Nephron (organoid): ENCODE data around the gene MAP3K21.

Source experiments
- H3K27ac Mint-ChIP-seq, 3 experiments: 2 replicates each; pipeline ENCODE4 v1.8.0; 2020; ENCODE audit warnings: mixed read lengths in 3 of 3, mild to moderate bottlenecking in 2 of 3, moderate library complexity in 1 of 3
- H3K27me3 Mint-ChIP-seq: 2 replicates; pipeline ENCODE4 v1.8.0; 2021; ENCODE audit warnings: low read depth, mild to moderate bottlenecking, moderate library complexity, mixed read lengths
- H3K36me3 Mint-ChIP-seq: 2 replicates; pipeline ENCODE4 v1.8.0; 2020; ENCODE audit warnings: low read depth, mixed read lengths
- H3K4me1 Mint-ChIP-seq: 2 replicates; pipeline ENCODE4 v1.8.0; 2020; ENCODE audit warnings: mixed read lengths
- H3K4me3 Mint-ChIP-seq, 3 experiments: 2 replicates each; pipeline ENCODE4 v1.8.0; 2020; ENCODE audit warnings: mild to moderate bottlenecking in 3 of 3, mixed read lengths in 3 of 3, moderate library complexity in 2 of 3
- H3K9me3 Mint-ChIP-seq: 2 replicates; pipeline ENCODE4 v1.8.0; 2020; ENCODE audit warnings: mixed read lengths
- TF ChIP-seq, protein P1 (sequence below), 3 experiments: fragments of 200-600 bp; sonication (generic); IDR thresholded peaks; one replicate each; pipeline ENCODE4 v1.5.0; 2021; ENCODE audit warnings: antibody characterized with exemption in 3 of 3; ENCODE audit not compliant: unreplicated experiment in 3 of 3

MAP3K21 gene

DNA sequence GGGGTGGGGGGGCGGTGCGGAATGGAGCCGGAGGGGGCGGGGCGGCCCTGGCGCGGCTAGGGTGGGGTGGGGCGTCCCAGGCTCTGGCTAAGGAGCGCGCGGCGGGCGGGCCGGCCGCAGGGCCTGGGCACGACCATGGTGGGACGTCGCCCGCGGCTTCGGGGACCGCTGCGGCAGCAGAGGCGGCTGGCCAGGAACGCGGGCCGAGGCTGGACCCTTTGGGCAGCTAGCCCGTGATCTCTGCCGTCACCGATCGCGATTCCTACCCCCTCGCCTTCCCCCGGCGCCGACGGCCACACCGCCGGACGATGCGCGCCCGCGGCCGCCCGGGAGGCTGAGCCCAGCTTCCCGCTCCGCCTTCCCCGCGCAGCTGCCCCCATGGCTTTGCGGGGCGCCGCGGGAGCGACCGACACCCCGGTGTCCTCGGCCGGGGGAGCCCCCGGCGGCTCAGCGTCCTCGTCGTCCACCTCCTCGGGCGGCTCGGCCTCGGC is at the start of gene MAP3K21:
TSS of gene MAP3K21 (plus strand) at position 74 of the 491 bp plus-strand sequence. CDS start at position 379, 305 bp downstream.
- H3K4me1 Mint-ChIP-seq, result peaks cover 4% of the 10 kb centered on the region
- peak within 1 kb of the TSS in 2 of 3 experiments; percentile 31 to 60 for H3K27ac Mint-ChIP-seq
- no peaks in the 10 kb centered on the region for H3K9me3 Mint-ChIP-seq
- peak within 1 kb of the TSS; percentile 81 to 86 (median 83) for H3K4me3 Mint-ChIP-seq
- TF ChIP-seq, protein P1, sequence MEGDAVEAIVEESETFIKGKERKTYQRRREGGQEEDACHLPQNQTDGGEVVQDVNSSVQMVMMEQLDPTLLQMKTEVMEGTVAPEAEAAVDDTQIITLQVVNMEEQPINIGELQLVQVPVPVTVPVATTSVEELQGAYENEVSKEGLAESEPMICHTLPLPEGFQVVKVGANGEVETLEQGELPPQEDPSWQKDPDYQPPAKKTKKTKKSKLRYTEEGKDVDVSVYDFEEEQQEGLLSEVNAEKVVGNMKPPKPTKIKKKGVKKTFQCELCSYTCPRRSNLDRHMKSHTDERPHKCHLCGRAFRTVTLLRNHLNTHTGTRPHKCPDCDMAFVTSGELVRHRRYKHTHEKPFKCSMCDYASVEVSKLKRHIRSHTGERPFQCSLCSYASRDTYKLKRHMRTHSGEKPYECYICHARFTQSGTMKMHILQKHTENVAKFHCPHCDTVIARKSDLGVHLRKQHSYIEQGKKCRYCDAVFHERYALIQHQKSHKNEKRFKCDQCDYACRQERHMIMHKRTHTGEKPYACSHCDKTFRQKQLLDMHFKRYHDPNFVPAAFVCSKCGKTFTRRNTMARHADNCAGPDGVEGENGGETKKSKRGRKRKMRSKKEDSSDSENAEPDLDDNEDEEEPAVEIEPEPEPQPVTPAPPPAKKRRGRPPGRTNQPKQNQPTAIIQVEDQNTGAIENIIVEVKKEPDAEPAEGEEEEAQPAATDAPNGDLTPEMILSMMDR (IDR thresholded peaks at IDR 0.05; ENCODE audit: unreplicated experiment in 3 of 3), result no peak
- peaks cover 66% of the 10 kb centered on the region for H3K27me3 Mint-ChIP-seq
- H3K36me3 Mint-ChIP-seq, result no peaks in the 10 kb centered on the region

DNA sequence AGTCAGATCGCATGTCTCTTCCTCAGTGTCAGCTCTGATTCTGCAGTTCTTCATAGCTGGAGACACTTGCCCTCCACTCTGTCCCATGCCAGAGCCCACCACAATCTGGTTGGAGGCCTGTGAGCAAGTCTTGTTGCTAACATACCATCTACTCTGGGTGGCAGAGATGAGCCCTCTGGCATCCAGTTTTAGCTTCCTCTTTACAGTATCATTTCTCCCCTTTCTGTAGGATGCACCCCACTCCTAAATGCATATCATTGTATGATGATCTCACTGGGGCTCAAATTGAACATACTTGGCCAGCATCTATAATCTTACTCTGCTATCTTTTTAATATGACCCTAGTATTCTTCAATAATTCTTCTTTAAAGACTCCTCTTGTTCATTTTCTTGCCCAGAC is 48.9 kb upstream of the MAP3K21 start:
- Mint-ChIP-seq H3K27ac (no peak overlapping the region), H3K27me3 (no peaks in the 10 kb centered on the region), H3K36me3 (no peaks in the 10 kb centered on the region), H3K9me3 (no peaks in the 10 kb centered on the region), H3K4me1 (no peaks in the 10 kb centered on the region), H3K4me3 (no peak overlapping the region)
- TF ChIP-seq, protein P1 (IDR thresholded peaks at IDR 0.05; ENCODE audit: unreplicated experiment in 3 of 3), result no peak

DNA sequence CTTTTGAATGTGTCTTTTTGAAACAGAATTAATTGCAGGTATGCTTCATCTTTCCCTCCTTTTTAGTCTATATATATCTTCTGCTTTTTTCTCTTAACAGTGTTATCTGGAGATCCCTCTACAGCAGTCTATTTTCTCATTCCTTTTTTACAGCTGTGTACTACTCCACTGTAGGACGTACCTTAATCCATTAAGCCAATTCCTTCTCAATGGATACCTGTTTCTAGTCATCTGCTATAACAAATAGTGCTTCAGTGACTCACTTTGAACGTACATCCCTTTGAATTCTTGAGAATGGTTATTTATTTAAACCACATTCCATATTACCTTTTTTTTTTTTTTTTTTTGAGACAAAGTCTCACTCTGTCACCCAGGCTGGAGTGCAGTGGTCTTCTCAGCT is 47.6 kb upstream of the MAP3K21 start:
- no peak overlapping the region for H3K4me3 Mint-ChIP-seq
- no peaks in the 10 kb centered on the region for H3K27me3 Mint-ChIP-seq
- TF ChIP-seq, protein P1 (IDR thresholded peaks at IDR 0.05; ENCODE audit: unreplicated experiment in 3 of 3), result no peak
- H3K9me3 Mint-ChIP-seq, result no peaks in the 10 kb centered on the region
- no peaks in the 10 kb centered on the region for H3K4me1 Mint-ChIP-seq
- no peak overlapping the region for H3K27ac Mint-ChIP-seq
- no peaks in the 10 kb centered on the region for H3K36me3 Mint-ChIP-seq

DNA sequence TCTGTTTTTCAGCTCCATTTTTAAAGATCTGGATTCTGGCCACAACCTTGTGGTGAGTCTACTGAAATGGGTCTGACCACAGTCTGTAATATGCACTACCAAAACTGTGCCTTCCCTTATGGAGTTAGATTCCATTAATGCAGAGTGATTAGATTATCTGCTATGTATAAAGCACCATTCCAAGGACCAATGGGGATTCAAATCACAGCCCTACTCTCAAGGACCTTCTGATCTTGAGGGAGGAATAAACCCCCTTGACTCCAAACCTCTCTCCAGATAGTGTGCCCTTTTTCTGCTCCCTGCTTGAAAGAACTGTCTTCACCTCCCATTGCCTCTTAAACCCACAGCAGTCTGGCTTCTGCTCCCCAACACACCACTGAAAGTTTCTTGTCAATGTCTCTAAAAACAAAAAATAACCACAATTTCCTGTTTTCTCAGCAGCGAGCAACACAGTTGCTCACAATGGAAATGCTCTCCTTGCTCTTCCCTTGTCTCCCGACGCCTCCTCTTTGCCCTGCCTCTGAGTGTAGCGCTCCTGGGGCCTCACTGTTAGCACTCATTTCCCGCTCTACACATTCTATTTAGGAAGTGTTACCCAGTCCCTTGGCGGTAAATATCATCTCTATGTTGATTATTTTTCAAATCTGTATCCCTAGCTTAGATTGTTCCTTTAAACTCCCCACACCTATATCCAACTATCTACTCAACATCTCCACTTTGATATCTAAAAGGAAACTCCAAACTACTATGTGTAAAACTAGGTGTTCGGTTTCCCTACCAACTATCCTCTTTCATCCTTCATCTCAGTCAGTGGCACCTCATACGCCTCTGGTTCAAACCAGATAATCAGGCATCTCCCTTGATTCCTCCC is 45.6 kb upstream of the MAP3K21 start:
- Mint-ChIP-seq H3K36me3 (no peaks in the 10 kb centered on the region), H3K4me3 (no peak overlapping the region), H3K4me1 (no peaks in the 10 kb centered on the region), H3K27me3 (no peaks in the 10 kb centered on the region), H3K27ac (no peak overlapping the region), H3K9me3 (no peaks in the 10 kb centered on the region)
- TF ChIP-seq, protein P1 (IDR thresholded peaks at IDR 0.05; ENCODE audit: unreplicated experiment in 3 of 3), result no peak

DNA sequence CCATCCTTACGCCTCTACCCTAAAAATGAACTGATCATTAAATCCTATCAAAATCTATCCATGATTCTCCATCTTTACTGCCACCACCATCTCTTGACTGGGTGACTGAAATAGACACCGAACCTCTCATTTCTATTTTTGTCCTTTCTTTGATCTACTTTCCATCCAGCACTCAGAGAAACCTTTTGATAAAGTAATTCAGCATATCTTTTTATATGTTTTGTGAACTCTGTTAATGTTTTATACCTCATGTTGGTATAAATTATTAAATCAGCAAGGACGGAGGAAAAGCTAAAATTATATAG is 45.0 kb upstream of the MAP3K21 start:
- Mint-ChIP-seq H3K27ac (no peak overlapping the region), H3K4me1 (no peaks in the 10 kb centered on the region), H3K9me3 (no peaks in the 10 kb centered on the region), H3K27me3 (no peaks in the 10 kb centered on the region), H3K4me3 (no peak overlapping the region), H3K36me3 (no peaks in the 10 kb centered on the region)
- TF ChIP-seq, protein P1 (IDR thresholded peaks at IDR 0.05; ENCODE audit: unreplicated experiment in 3 of 3), result no peak

GRCh38 chr1:233289676-233290075 is 37.8 kb upstream of the MAP3K21 start:
- peaks cover 1% of the 10 kb centered on the region for H3K4me1 Mint-ChIP-seq

More at GRCh38 chr1:233289676-233290075, 37.8 kb upstream of the MAP3K21 start:
- H3K9me3 Mint-ChIP-seq, result no peaks in the 10 kb centered on the region
- no peak overlapping the region for H3K27ac Mint-ChIP-seq
- H3K27me3 Mint-ChIP-seq, result peaks cover 13% of the 10 kb centered on the region
- TF ChIP-seq, protein P1 (IDR thresholded peaks at IDR 0.05; ENCODE audit: unreplicated experiment in 3 of 3), result no peak
- H3K36me3 Mint-ChIP-seq, result no peaks in the 10 kb centered on the region
- no peak overlapping the region for H3K4me3 Mint-ChIP-seq
